Activated CD4-positive, alpha-beta T cell treated with anti-CD3 and anti-CD28 coated beads, Interleukin-2, Interleukin-4, amounts not matched to agents 100 ng/mL and 50 ng/mL, durations not matched to agents 16 hours and 8 hours (primary cell): Measurements from ENCODE around the gene PAIP2.
A peak's percentile ranks its signal among the peaks of the same experiment; 100 is the strongest.
"Not testable (repeated sequence)": the region's sequence is repeated elsewhere in the genome, so short reads cannot be mapped to it uniquely, and the experiment has no call there.

Source experiments
- DNase-seq: peaks from one replicate; pipeline ENCODE4 v3.0.0-alpha.2; 2020; ENCODE audit warnings: low spot score

The PAIP2 gene

DNA sequence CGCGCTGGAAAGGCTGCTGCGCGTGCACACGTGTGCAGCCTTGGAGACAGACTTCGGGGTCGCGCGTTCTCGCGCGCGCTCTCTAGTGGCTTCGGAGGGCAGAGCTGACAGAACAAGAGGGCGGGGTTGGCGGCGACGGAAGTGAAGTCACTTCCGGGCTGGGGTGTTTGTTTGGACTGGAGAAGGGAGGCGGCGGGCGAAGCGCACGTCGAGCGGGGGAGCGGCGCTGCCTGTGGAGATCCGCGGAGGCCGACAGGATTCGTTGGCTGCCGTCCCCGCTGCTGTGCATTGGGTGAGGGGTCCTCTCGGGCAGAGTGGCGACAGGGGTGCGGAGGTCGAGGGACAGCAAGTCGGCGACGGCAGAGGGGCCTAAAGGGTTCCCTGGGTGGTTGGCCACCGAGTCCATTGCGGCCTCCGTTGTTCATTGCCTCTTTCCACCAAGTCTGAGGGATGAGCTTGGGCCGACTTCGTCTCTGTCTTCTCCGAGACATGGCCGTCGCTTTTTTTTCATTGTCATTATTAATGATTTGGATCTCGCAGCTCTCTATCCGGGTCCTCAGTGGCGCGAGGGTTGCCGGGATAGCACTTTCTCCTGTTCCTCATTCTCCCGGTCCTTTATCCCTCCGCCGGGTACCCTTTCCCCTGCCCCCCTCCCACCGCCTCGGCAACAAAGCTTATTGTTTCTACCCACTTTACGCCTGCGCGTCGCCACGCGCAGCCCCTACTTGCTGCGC, at the start of gene PAIP2:
PAIP2 (plus strand) TSS at position 166 of the 734 bp plus-strand sequence. CDS start 21,931 bp downstream, outside the sequence.
- DNase-seq = peak; percentile 98

DNA sequence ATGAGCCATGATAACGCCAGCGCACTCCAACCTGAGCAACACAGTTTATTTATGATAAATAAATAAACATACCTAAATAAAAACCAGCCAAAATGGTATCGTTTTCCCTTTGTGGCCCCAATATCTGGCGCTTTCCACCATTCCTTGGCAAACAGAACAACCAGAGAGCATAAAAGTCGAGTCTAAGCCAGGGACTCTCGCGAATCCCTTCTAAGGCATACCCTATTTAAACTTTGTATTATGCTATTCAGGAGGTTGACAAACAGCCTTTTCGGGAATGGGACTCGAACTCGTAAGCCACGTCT, 48.5 kb upstream of the PAIP2 start:
- DNase-seq = no peak

GRCh38 chr5:139293507-139294373, 47.9 kb upstream of the PAIP2 start, which contains the start of gene MATR3:
TSS of gene MATR3 (plus strand) at chr5:139293740. CDS start at chr5:139307416, 13,676 bp downstream.
- DNase-seq = peak; percentile 95

DNA sequence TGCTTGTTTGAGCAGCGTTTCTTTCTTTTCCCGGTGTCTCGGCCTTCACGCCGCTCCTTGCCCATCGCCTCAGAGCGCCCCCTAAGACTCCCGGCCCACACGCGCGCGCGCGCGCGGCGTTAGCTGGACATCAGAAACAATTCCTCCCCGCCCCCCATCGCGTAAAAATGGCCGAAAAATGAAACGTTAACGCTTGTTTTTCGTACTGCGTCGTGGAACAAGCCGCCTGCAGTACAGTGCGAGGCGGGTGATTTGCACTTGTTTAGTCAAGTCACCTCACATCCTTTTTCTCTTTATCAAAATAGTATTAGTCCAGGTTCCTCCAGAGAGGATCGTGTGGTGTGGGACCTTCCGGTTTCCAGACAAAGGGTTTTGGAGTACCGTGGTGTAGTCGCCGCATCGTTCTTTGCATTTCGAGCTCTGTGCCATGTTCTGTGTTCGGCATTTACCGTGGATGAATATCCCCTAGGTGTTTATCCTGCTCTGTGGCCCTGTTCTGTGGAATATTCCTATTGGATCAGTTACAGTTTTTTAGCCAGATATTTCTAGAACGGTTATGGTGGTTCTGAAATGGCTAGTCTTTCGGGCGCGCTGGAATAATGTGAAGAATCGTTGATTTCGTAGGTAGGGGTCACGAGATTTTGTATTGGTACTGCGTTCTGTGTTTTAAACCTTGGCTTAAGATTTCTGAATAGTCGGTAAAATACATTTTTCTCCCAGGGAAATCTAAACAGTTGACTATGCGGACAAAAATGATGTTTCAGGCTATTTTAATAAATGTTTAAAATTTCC, 47.1 kb upstream of the PAIP2 start:
- no peak for DNase-seq

- DNase-seq = no peak
These were observed 46.2 kb upstream of the PAIP2 start for GRCh38 chr5:139295346-139296057.

DNA sequence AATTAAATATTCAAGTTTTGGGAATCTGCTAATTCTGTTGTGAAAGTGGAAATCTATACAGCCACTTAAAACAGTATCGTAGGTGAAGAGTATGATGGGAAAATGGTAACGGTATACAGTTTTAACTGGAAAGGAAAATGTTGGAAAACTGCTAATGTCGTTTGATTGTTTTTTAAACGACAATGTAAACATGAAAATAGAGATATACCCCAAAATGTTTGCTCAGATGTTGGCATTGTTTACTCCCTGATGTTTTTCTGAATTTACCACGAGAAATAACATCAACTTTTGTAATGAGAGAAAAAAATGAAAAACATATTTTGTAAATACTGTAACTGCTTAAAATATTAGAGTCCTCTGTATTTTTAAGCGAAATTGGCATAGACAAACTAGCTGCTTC, 45.5 kb upstream of the PAIP2 start:
- no peak for DNase-seq

GRCh38 chr5:139296862-139297326, 44.8 kb upstream of the PAIP2 start:
- no peak for DNase-seq

DNA sequence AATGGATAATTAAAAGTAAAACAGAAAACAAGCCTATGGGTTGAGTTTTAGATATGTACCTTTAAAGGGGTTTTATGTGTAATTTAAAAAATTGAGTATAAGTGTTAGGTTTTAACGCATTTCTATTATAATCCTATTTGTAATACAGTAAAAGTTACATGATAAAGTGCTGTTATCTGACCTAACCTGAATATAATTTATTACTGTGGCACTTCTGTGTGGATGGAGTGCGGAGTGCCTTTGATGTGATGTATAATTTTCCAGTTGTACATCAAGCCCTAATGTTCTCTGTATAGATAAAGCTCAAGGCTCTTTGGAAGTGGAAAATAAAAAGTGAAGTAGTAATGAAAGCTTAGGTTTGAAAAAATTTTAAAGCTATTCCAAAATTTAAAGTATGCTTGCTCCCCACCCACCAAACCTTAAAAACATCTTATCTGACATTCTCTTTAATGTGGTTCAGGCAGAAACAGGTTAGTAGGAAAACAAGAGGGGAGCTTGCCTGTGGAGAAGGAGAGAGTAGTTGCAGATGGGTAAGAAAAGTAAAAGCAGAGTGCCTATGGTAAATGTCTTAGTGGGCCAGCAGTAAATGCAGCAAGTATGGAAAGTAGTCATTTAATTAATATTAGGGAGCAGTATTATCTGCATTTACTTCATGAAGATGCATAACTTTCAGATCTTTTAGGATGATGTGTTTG, 44.1 kb upstream of the PAIP2 start:
- DNase-seq = no peak

DNA sequence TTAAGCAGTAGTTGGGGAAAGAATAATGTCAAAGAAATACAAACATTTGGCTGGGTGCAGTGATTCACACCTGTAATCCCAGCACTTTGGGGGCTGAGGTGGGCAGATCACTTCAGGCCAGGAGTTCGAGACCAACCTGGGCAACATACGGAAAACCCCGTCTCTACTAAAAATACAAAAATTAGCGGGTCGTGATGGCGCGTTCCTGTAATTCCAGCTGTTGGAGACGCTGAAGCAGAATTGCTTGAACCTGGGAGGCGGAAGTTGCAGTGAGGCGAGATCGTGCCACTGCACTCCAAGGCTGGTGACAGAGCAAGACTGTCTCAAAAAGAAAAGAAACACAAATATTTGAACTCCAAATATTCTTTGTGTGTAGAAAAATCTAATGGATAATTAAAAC, 43.4 kb upstream of the PAIP2 start:
- DNase-seq = no peak

GRCh38 chr5:139299486-139299885, 42.2 kb upstream of the PAIP2 start:
- DNase-seq = no peak

- no peak for DNase-seq
These were observed 39.7 kb upstream of the PAIP2 start for GRCh38 chr5:139301808-139302499.

DNA sequence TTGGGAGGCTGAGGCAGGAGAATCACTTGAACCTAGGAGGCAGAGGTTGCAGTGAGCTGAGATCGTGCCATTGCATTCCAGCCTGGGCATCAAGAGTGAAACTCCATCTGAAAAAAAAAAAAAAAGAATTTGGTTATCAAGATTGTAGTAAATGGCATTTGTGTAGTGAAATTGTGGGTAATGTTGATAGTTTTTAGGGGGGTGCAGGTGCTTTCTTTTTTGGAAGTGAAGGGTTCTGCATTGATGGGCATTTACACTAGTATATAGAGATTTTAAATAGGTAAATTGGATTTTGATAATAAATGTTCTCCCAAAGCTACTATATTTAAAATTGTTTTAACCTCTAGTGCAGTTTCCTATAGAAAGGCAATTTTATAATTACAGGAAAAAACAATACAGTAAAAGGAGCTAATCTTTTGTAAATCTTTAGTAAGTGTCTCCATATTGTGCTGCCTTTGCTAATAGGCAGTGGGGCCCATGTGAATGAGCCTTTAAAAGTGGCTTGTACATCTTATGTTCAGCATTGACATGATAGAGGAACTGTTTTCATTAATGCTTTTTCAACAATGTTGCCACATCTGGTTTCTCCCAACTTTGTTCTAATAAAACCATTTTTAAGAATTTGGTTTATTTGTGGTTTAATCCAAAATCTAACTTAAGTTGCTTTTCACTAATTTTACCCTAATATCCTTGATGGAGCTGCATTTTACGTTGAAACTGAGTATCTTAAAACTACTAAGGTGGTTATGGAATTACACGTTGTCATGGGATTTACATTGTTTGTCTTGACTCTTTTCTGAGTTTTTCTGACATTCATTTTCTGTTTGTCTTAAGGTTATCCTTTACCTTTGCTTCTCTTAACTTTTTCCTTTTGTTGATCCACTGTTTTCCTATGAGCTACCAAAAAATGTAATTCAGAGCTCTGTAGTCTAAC, 37.0 kb upstream of the PAIP2 start:
- no peak for DNase-seq

- DNase-seq = no peak
These were observed 35.5 kb upstream of the PAIP2 start for GRCh38 chr5:139306197-139306596.

DNA sequence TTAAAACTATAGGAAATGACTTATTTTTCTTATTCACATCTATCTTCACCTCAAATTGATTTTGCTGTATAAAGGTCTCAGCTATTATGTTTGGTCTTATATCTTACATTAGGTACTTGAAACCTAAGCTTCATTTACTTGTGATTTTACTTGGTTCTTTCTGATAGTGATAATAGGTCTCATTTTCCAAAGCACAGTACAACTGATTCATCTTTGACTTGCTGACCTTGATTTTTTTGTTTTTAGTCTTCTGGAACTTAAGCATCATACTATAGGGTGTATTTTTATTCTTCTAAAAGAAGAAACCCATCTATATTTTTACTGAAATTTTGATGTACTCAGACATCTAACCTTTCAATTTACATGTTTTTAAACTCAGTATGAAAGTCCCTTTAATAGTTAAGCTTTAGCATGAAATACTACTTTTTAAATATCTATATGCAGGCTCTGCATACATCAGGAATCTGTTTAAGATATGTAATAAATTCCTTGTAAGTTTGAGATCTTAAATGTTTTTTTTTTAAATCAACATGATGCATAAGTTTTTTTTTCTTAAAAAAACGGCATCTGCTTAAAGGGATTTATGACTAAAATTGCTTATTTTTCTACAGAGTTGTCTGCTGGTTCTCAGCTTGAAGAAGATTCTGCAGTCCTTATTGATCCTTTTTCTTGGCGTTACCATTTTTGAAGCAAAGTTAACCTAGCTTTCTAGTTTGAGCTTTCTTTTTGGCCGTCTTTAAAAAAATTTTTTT, 34.9 kb upstream of the PAIP2 start:
- DNase-seq = no peak

- no peak for DNase-seq
These were observed 32.9 kb upstream of the PAIP2 start for GRCh38 chr5:139308797-139309196.

GRCh38 chr5:139310715-139311186, 30.9 kb upstream of the PAIP2 start:
- DNase-seq = not testable (repeated sequence)

- no peak for DNase-seq
These were observed 29.6 kb upstream of the PAIP2 start for GRCh38 chr5:139312075-139312474.

DNA sequence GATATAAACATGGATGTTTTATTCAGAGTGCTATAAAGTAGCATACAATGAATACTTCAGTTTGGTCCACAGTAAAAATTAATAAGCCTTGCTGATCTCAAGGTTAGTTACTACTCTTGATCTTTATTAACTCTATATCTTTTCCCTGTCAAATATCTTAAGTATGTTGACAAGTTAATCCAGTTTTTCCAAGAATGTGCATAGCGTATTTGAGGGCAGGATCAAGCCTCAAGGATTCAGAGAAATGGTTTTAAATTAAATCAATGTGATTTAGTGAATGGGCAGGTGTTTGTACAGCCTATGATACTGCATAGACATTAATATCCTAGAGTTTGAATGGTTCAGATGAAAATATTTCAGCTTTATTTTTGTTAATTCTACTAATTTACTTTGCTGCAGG, 27.4 kb upstream of the PAIP2 start:
- no peak for DNase-seq
